ENCODE data around the gene IL17A.

Gene IL17A

DNA sequence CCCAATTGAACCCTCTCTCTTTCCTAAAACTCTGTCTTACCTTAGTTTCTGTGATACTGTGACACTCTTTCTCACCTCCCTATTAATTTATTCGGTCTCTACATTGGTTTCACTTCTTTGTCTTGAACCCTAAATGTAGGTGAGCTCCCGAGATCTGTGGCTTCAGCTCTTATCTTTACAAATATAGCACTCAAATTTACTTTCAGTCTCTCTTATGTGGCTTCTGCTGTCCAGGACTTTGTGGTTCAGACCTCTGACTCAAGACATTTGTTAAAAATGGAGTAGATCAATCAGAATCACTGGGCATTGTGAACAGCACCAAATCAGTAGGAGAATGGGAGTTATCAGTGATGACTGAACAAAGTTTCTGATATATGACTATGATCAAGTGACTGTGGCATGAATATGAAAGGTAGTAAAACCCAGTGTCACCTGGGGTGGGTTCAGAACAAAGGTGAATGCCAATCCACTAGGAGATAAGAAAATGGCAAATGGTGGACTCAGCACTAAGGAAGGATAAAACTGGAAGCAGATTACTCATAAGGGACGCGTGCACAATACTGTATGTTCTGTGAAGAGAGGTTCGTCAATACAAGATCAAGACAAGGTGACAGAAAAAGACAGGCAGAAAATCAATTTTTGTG is 30.9 kb downstream of the IL17A start:
- Mint-ChIP-seq H3K4me3 (no peak overlapping the region), H3K4me1 (peaks cover 18% of the 10 kb centered on the region), H3K27me3 (peaks cover 34% of the 10 kb centered on the region), H3K27ac (no peak overlapping the region), H3K36me3 (ENCODE audit: low read depth) (no peaks in the 10 kb centered on the region), H3K9me3 (no peaks in the 10 kb centered on the region)
- ATAC-seq = no peak
- DNase-seq = no peak

DNA sequence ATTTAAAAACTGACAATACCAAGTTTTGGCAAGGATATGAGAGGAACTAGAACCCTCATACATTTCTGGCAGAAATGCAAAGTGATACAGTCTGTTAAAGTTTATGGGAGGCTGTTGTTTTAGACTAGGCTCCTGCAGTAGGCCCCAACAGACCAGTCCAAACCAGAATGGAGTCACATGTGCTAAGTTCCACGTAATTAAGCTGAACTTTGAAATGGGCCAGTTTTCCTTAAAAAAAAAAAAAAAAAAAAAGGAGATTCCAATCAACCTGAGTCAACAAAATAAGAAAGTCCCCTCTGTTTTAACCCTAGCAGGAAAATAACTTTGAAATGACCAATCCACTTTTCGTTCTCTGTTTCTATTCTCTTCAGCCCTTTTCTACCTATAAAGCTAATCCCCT is 31.6 kb downstream of the IL17A start:
- H3K27me3 Mint-ChIP-seq = peaks cover 32% of the 10 kb centered on the region
- no peak overlapping the region for H3K27ac Mint-ChIP-seq
- no peaks in the 10 kb centered on the region for H3K9me3 Mint-ChIP-seq
- H3K4me3 Mint-ChIP-seq = no peak overlapping the region
- DNase-seq (no peak), ATAC-seq (no peak)
- peaks cover 17% of the 10 kb centered on the region for H3K4me1 Mint-ChIP-seq
- no peaks in the 10 kb centered on the region for H3K36me3 Mint-ChIP-seq (ENCODE audit: low read depth)

DNA sequence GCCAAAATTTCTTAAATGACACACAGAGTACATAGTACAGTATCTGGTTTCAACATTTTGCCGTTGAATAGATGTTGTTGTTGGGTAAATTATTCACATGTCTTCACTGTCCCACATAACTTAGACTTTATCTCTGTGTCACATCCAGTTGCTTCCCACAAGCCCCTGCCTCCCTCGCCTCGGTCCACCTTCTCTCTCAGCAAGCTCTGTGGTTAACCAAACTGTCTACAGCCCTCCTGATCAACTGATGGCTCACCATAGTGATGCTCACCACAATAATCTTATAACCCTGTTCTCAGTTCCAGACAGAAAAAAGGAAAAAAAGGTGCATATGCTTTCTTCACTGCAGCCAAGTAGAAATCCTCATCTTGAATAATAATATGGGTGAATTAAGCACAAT is 35.1 kb downstream of the IL17A start:
- Mint-ChIP-seq H3K4me1 (peaks cover 14% of the 10 kb centered on the region), H3K27ac (peak overlapping the region; percentile 2), H3K36me3 (ENCODE audit: low read depth) (no peaks in the 10 kb centered on the region), H3K4me3 (no peak overlapping the region), H3K9me3 (no peaks in the 10 kb centered on the region), H3K27me3 (peaks cover 55% of the 10 kb centered on the region)
- DNase-seq = peak; percentile 37
- peak; percentile 95 for ATAC-seq

DNA sequence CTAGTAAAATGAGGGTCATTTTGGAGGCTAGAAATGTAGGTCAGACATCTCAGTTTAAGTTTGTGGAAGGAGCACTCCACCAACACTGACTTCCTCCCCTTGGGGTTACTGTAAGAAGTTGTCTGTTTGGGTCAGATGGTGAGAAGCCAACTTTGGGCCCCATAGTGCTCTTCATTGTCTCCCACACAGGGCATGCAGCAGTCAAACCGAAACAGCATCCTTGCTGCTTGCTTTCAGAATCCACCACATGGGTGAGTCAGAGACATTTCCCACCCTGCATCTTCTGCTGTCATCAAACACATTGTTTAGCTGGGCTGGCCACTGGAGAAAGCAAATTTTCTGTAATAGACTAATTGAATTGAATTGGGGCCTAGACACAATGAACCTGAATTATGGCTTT is 41.3 kb downstream of the IL17A start:
- peak; percentile 72 for DNase-seq
- Mint-ChIP-seq H3K36me3 (ENCODE audit: low read depth) (no peaks in the 10 kb centered on the region), H3K4me1 (peaks cover 35% of the 10 kb centered on the region), H3K4me3 (no peak overlapping the region), H3K27me3 (peaks cover 49% of the 10 kb centered on the region), H3K9me3 (no peaks in the 10 kb centered on the region), H3K27ac (peak overlapping the region; percentile 16)
- peak; percentile 95 for ATAC-seq

DNA sequence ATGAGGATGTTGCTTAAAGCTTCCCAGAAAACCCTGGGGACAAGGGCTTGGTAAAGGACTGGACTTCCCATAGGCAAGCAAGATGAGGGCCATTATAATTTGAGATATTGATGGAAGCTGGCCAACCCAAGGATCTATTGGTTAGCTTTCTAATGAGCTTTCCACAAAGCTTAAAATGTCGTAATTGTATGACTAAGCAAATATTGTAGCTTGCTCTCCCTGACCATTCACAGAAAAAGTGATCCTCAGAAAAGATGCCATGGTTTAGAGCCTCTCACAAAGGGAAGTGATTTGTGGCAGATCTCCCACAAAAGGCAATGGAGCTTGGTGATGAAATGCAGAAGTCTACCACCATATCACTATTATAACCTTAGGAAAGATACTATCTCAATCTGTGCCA is 44.5 kb downstream of the IL17A start:
- H3K27me3 Mint-ChIP-seq = peaks cover 35% of the 10 kb centered on the region
- no peak for ATAC-seq
- peaks cover 42% of the 10 kb centered on the region for H3K4me1 Mint-ChIP-seq
- no peak for DNase-seq
- no peak overlapping the region for H3K4me3 Mint-ChIP-seq
- H3K27ac Mint-ChIP-seq = no peak overlapping the region
- H3K9me3 Mint-ChIP-seq = no peaks in the 10 kb centered on the region
- no peaks in the 10 kb centered on the region for H3K36me3 Mint-ChIP-seq (ENCODE audit: low read depth)

DNA sequence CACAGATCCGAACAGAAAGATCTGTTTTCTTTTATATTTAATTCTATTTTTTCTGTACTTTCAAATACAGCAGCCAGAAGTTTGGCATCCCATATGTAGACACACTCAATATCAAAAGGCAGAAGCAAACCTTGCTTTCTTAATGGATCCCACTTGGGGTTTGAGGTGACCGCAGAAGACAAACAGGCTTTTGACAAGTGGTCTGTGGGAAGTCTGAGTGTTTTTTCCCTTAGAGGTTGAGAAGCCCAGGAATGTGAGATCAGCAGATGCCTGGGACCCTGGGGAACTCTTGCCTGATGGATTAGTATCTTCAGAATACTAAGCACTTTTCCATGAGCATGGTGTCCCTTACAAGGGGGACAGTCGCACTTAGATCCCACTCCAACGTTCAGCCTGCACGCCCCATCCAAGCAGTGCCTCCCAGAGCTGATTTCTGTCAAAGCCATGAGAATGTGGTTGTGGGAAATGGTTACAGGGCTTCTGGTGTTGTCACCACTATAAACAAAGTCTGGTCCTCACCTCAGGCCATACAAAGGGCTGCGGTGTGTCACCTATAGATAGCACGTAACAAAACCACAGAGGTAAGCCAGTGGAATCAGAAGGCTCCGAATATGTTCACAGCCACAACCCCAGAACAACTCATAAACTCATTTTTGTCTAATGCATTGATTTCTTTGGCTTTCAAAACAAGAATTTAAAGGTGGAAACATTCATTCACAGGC is 45.4 kb downstream of the IL17A start:
- DNase-seq (peak; percentile 56), ATAC-seq (peak; percentile 64)
- H3K4me3 Mint-ChIP-seq = peak overlapping the region; percentile 45
- peaks cover 37% of the 10 kb centered on the region for H3K27me3 Mint-ChIP-seq
- no peaks in the 10 kb centered on the region for H3K36me3 Mint-ChIP-seq (ENCODE audit: low read depth)
- no peaks in the 10 kb centered on the region for H3K9me3 Mint-ChIP-seq
- H3K4me1 Mint-ChIP-seq = peaks cover 42% of the 10 kb centered on the region
- peak overlapping the region; percentile 77 for H3K27ac Mint-ChIP-seq

DNA sequence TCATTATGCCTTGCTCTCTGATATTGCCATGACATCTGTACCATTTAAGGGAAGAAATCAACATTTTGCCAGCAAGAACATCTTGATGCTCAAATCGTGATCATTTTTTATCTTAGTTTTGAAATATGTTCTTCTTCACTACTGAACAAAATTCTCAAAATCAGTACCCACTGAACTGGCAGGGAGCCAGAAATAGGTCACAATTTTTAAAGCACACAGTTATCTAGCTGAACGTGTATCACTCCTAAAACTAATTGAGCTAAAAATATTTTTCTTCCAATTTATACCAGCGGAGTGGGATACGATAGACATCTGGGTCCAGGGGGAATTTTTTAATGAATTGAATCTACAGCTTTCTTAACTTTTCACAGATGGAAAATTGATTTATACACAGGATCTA is 46.8 kb downstream of the IL17A start:
- DNase-seq (no peak), ATAC-seq (no peak)
- peaks cover 44% of the 10 kb centered on the region for H3K27me3 Mint-ChIP-seq
- H3K4me1 Mint-ChIP-seq = peaks cover 29% of the 10 kb centered on the region
- no peaks in the 10 kb centered on the region for H3K9me3 Mint-ChIP-seq
- no peak overlapping the region for H3K27ac Mint-ChIP-seq
- no peaks in the 10 kb centered on the region for H3K36me3 Mint-ChIP-seq (ENCODE audit: low read depth)
- H3K4me3 Mint-ChIP-seq = no peak overlapping the region

DNA sequence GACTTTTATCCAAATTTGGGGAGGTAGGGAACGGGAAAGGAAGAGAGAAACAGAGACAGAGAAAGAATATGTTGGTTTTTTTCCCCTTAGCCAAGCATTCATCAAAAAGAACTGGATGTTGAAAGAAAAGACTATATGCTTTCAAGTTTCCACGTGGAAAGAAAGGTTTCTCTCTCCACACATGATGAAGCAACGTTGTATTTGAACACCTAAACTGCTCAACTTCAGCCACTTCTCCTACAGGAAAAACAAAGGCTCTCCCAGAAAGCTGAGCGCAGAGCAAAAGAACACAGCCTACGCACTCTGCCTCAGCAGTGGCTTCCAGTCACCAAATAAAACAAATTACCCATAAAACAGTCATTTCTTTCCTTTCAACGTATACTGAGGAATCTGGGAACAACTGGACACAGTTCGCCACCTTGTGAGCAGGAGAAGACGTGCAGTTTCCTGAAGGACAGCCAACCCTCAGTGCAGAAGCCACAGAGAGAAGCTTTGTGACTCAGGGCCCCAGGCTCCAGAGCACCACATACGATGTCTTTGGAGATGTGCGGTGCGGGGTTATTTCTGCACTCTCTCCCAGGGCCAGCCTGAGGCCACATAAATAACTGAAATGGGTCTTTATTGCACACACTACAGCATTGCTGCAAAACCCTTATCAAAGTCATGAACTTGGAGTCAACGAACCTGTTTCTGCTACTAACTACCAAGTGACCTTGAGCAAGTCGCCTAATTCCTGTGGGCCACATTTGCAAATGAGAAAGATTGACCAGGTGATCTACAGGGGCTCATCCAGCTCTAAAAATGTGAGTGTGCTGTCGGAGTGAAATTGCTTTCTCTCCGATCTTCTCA is 48.0 kb downstream of the IL17A start:
- H3K4me3 Mint-ChIP-seq = no peak overlapping the region
- H3K9me3 Mint-ChIP-seq = no peaks in the 10 kb centered on the region
- H3K36me3 Mint-ChIP-seq (ENCODE audit: low read depth) = no peaks in the 10 kb centered on the region
- peak; percentile 82 for ATAC-seq
- peak; percentile 41 for DNase-seq
- H3K4me1 Mint-ChIP-seq = peaks cover 26% of the 10 kb centered on the region
- H3K27me3 Mint-ChIP-seq = peaks cover 44% of the 10 kb centered on the region
- no peak overlapping the region for H3K27ac Mint-ChIP-seq
